NCI-H446 (cell line): ENCODE measurements around the gene PWWP2B.

Source experiments
- DNase-seq, 2 experiments: peaks; one replicate each; lab custom pipeline; 2025; lab: John Stamatoyannopoulos, UW

Gene PWWP2B

GRCh38 chr10:132397036-132397541 is at the start of gene PWWP2B:
Gene PWWP2B, plus strand, starts transcription at chr10:132397200. Its CDS starts 27 bp downstream, at chr10:132397227.
- no peak for DNase-seq

DNA sequence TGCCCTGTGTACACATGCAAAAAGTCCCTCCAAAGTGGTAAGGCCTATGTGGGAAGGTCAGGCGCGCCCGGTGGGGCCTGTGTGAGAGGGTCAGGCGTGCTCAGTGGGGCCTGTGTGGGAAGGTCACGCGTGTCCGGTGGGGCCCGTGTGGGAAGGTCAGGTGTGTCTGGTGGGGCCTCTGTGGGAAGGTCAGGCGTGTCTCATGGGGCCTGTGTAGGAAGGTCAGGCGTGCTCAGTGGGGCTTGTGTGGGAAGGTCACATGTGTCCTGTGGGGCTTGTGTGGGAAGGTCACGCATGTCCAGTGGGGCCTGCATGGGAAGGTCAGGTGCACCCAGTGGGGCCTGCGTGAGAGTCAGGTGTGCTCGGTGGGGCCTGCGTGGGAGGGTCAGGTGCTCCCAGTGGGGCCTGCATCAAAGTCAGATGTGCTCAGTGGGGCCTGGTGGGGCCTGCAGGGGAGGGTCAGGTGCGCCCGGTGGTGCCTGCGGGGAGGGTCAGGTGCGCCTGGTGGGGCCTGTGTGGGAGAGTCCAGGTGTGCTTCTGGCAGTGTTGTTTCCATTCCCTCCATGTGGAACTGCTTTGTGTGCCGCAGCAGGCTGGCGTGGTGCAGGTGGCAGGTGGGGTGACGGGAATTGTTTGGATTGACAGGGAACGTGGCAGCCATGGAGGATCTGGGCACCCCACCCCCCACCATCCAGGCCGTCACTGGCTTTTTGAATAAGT is 49.6 kb upstream of the PWWP2B start:
- DNase-seq: no peak

DNA sequence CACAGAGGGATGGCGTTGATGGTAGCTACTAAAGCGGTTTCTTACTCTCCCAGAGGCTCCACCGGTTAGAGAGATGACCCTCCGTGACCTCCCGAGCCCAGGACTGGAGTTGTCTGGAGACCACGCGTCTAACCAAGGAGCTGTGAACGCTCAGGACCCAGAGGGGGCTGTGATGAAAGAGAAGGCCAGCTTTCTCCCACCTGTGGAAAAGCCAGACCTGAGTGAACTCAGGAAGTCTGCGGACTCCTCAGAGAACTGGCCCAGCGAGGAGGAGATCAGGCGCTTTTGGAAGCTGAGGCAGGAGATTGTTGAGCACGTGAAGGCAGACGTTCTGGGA is 49.1 kb upstream of the PWWP2B start:
- DNase-seq: no peak

GRCh38 chr10:132349766-132350165 is 47.2 kb upstream of the PWWP2B start:
- DNase-seq: no peak

- DNase-seq: no peak
Observed at GRCh38 chr10:132350391-132350790, 46.6 kb upstream of the PWWP2B start.

DNA sequence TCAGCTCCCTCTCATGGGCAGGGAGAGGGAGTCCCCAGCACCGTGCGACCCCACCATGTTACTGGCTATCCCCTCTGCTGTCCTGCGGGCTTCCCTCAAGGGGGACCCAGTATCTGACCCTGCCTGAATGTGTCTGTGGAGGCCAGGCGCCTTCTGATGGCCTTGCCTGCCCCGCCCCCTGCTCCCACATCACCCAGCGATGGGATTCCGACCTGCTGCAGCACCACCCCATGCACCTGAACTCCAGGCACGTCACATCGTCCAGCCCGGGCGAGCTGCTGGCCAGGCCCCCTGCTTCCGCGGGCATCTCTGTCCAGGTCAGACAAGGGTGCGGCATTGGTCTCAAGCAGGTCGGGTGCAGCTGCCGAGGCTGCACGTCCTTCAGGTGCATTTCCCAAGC is 46.1 kb upstream of the PWWP2B start:
- no peak for DNase-seq

- no peak for DNase-seq
Observed at GRCh38 chr10:132351611-132352010, 45.4 kb upstream of the PWWP2B start.

DNA sequence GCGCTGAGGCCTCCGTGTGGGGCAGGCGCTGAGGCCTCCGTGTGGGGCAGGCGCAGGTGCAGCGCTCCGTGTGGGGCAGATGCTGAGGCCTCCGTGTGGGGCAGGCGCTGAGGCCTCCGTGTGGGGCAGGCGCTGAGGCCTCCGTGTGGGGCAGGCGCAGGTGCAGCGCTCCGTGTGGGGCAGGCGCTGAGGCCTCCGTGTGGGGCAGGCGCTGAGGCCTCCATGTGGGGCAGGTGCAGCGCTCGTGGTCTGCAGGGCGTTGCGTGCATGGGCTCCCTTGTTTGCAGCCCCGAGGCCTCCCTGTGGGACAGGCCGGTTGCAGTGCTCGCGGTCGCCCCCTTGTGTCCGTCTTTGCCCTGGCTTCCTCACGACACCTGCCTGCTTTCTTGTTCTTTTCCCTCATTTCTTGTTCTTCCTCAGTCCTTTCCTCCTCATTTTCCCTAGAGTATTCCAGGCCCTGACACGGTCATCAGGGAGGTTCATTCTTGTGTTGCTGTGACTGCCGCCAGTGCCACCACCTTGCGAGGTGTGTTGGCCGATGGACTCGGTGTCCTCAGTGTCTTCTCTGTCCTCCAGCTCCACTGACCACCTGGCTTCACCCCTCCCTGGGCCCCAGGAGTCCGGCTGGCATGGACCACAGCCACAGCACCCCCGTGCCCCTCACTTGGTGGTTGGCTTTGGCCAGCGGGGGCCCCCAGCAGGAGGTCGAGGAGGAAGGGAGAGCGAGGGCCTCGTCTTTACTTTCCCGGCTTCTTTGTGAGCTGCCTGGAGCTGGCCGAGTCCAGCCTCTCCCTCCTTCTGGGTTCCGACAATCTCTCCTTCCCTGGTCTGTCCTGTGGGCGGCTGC is 44.3 kb upstream of the PWWP2B start:
- peak in 1 of 2 experiments; percentile 19 for DNase-seq

GRCh38 chr10:132353456-132354355 is 43.3 kb upstream of the PWWP2B start:
- DNase-seq: no peak

- no peak for DNase-seq
Observed at GRCh38 chr10:132354356-132355094, 42.5 kb upstream of the PWWP2B start.

GRCh38 chr10:132355297-132355696 is 41.7 kb upstream of the PWWP2B start:
- no peak for DNase-seq

DNA sequence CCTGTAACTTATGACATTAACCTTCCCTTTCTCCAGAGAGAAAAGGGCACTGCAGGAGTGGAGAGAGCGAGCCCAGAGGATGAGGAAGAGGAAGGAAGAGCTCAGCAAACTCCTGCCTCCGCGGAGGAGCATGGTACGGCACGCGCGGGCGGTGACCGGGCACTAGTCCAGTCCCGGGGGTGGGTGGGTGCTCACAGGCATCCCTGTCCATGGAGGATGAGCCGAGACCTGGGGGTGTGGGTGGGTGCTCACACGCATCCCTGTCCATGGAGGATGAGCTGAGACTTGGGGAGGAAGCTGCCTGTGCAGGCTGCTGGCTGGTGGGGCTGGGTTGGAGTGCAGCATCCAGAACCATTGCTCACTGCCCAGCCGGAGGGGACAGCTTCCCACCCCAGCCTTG is 41.2 kb upstream of the PWWP2B start:
- DNase-seq: no peak

GRCh38 chr10:132356621-132357195 is 40.3 kb upstream of the PWWP2B start:
- no peak for DNase-seq

GRCh38 chr10:132357286-132358058 is 39.5 kb upstream of the PWWP2B start:
- DNase-seq: no peak

GRCh38 chr10:132359305-132360040 is 37.5 kb upstream of the PWWP2B start:
- DNase-seq: no peak

- DNase-seq: no peak
Observed at GRCh38 chr10:132360766-132361447, 36.1 kb upstream of the PWWP2B start.

DNA sequence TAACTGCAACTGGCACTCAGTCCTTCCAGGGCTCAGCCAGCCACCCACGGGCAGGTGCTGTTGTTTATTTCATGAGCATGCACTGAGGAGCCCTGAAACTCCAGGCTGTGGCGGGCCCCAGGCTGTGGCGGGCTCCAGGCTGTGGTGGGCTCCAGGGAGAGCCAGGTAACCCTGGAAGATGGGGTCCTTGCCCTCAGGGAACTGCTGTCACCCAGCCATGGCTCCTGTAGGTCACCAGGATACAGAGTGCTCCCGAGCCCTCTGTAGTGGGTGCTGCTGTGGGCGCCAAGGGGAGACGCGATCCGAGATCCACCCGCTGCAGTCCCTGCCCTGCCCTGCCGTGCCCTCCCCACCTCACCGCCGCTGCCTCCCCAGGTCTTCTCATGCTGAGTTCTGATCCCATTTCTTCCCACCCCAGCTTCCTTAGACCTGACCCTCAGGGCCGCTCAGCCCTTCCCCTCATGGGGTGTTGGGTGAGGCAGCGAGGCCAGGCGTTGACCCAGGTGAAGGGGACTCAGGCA is 35.4 kb upstream of the PWWP2B start:
- no peak for DNase-seq

- DNase-seq: no peak
Observed at GRCh38 chr10:132362151-132362611, 34.8 kb upstream of the PWWP2B start.

DNA sequence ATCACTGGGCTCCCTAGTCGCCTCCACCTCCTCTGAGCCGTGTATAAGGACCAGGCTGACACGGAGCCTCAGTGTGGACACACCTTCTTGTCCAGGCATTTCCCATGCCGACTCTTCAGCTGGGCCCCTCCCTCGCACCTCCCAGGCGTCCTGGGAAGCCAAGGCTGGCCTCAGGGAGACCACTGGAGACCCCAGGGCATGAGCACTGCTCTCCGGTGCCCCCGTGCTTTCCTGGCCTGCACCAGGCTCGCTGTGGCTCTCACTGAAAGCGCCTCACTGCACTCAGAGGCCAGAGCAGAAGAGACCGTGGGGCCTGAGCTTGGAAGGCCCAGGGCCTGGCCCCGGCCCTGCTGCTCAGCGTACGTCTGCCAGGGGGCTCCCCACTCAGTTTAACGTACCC is 33.6 kb upstream of the PWWP2B start:
- no peak for DNase-seq
